SK-N-SH (cell line): Measurements from ENCODE around the gene ABHD15. TPM values are rescaled to one million over a fixed set of nuclear protein-coding genes. Genes with fewer than 3 reads are reported as not detected.

ENCODE experiments used
- CTCF ChIA-PET: fragments of 300-600, 350-600 bp; formaldehyde crosslinking; extraction: SDS; loops from one replicate; lab custom pipeline; 2021; lab: Yijun Ruan, JAX
- POLR2A ChIA-PET: fragments of 350-600 bp; sonication (Branson Sonifier 250); formaldehyde crosslinking; extraction: SDS; loops from one replicate; lab custom pipeline; 2020; ENCODE audit warnings: antibody characterized with exemption, inconsistent platforms; lab: Yijun Ruan, JAX
- DNase-seq: peaks from one replicate; pipeline ENCODE4 v3.0.0; 2012
- H2AFZ ChIP-seq: fragments of 200-600 bp; sonication (generic); 2 replicates; pipeline ENCODE4 v1.8.1; 2016; ENCODE audit warnings: antibody characterized with exemption, mild to moderate bottlenecking, low read depth
- H3F3A ChIP-seq: fragments of 200-600 bp; sonication (generic); replicated peaks from 2 replicates; pipeline ENCODE3; 2016; ENCODE audit warnings: antibody characterized with exemption, mild to moderate bottlenecking; ENCODE audit not compliant: insufficient read depth
- H3K27ac ChIP-seq, 2 experiments: fragments of 200-500 bp in 1 of 2; fragments of 200-600 bp in 1 of 2; sonication (Bioruptor generic) in 1 of 2; sonication (generic), shearing (Covaris generic) in 1 of 2; 2 replicates each; pipeline versions ENCODE4 v1.5.1 to v1.6.1; 2014 to 2016; ENCODE audit warnings: low read depth in 2 of 2, inconsistent platforms in 1 of 2, low read length in 1 of 2, mild to moderate bottlenecking in 1 of 2, mixed read lengths in 1 of 2
- H3K27me3 ChIP-seq: fragments of 200-600 bp; sonication (generic), shearing (Covaris generic); 2 replicates; pipeline ENCODE4 v1.6.1; 2016; ENCODE audit warnings: mixed run types; ENCODE audit not compliant: insufficient read depth
- H3K36me3 ChIP-seq, 2 experiments: fragments of 200-500 bp in 1 of 2; fragments of 200-600 bp in 1 of 2; sonication (Bioruptor generic) in 1 of 2; sonication (generic) in 1 of 2; replicated peaks in 1 of 2; 2 replicates each; pipeline versions ENCODE3 to v1.5.1; 2014 to 2016; ENCODE audit warnings: low read length in 1 of 2, mild to moderate bottlenecking in 1 of 2; ENCODE audit not compliant: insufficient read depth in 2 of 2, control insufficient read depth in 1 of 2
- H3K4me1 ChIP-seq, 2 experiments: fragments of 200-500 bp in 1 of 2; fragments of 200-600 bp in 1 of 2; sonication (Bioruptor generic) in 1 of 2; sonication (generic), shearing (Covaris generic) in 1 of 2; 2 replicates each; pipeline versions ENCODE4 v1.5.1 to v1.6.1; 2014 to 2016; ENCODE audit warnings: low read depth in 1 of 2, low read length in 1 of 2, mixed run types in 1 of 2; ENCODE audit not compliant: insufficient read depth in 2 of 2, control insufficient read depth in 1 of 2
- H3K4me2 ChIP-seq: fragments of 200-600 bp; sonication (generic), shearing (Covaris generic); 2 replicates; pipeline ENCODE4 v1.6.1; 2017; ENCODE audit warnings: mixed run types
- H3K4me3 ChIP-seq, 2 experiments: fragments of 200-500 bp in 1 of 2; fragments of 200-600 bp in 1 of 2; sonication (Bioruptor generic) in 1 of 2; sonication (generic), shearing (Covaris generic) in 1 of 2; 2 replicates each; pipeline versions ENCODE4 v1.5.1 to v1.8.1; 2014 to 2016; ENCODE audit warnings: low read depth in 2 of 2, inconsistent platforms in 1 of 2, low read length in 1 of 2, mild to moderate bottlenecking in 1 of 2, mixed read lengths in 1 of 2, moderate library complexity in 1 of 2
- H3K79me2 ChIP-seq: fragments of 200-600 bp; sonication (generic); 2 replicates; pipeline ENCODE4 v1.8.1; 2017; ENCODE audit warnings: mild to moderate bottlenecking; ENCODE audit not compliant: insufficient read depth
- H3K9ac ChIP-seq: fragments of 200-600 bp; sonication (generic); 2 replicates; pipeline ENCODE4 v1.6.1; 2017; ENCODE audit warnings: mixed run types
- H3K9me2 ChIP-seq: fragments of 200-600 bp; sonication (generic); 2 replicates; pipeline ENCODE4 v1.6.1; 2017; ENCODE audit warnings: mixed run types
- H3K9me3 ChIP-seq: fragments of 200-600 bp; sonication (generic); 2 replicates; pipeline ENCODE4 v1.6.1; 2017; ENCODE audit warnings: mixed run types, mild to moderate bottlenecking, moderate library complexity
- H4K20me1 ChIP-seq: fragments of 200-600 bp; sonication (generic); 2 replicates; pipeline ENCODE4 v1.6.1; 2017; ENCODE audit warnings: mild to moderate bottlenecking, mixed run types; ENCODE audit not compliant: insufficient read depth
- CHD2 ChIP-seq: fragments of 150-350 bp; IDR thresholded peaks from 2 replicates; pipeline ENCODE4 v1.6.1; 2018; ENCODE audit warnings: low read length; ENCODE audit not compliant: partially characterized antibody
- CTCF ChIP-seq: fragments of 200-600 bp; sonication (generic); IDR thresholded peaks from 2 replicates; pipeline ENCODE4 v1.6.1; 2017; ENCODE audit warnings: antibody characterized with exemption, mild to moderate bottlenecking, moderate library complexity
- ELF1 ChIP-seq: IDR thresholded peaks from 2 replicates; pipeline ENCODE4 v1.4.0; 2012
- EP300 ChIP-seq, 2 experiments: IDR thresholded peaks; 2 replicates each; pipeline versions ENCODE4 v1.4.0 to v1.6.1; 2012; ENCODE audit warnings: borderline replicate concordance in 1 of 2, low read depth in 1 of 2, low read length in 1 of 2
- EZH2phosphoT487 ChIP-seq: fragments of 200-600 bp; sonication (generic); IDR thresholded peaks from 2 replicates; pipeline ENCODE4 v1.6.1; 2017; ENCODE audit warnings: low read depth, mixed run types, mild to moderate bottlenecking, antibody characterized with exemption, moderate library complexity, borderline replicate concordance
- FOSL2 ChIP-seq: IDR thresholded peaks from 2 replicates; pipeline ENCODE4 v1.4.0; 2012; ENCODE audit warnings: low read depth, mild to moderate bottlenecking, moderate library complexity, borderline replicate concordance
- FOXJ3 ChIP-seq: sonication (generic); formaldehyde crosslinking; IDR thresholded peaks from 2 replicates; pipeline ENCODE4 v1.5.1; 2020; ENCODE audit warnings: mild to moderate bottlenecking, missing genetic modification reagents
- FOXM1 ChIP-seq: IDR thresholded peaks from 2 replicates; pipeline ENCODE4 v1.4.0; 2012; ENCODE audit warnings: low read depth, mild to moderate bottlenecking
- GABPA ChIP-seq: IDR thresholded peaks from 2 replicates; pipeline ENCODE4 v1.4.0; 2012; ENCODE audit warnings: low read depth, mild to moderate bottlenecking
- GATA2 ChIP-seq: sonication (generic); formaldehyde crosslinking; IDR thresholded peaks from 2 replicates; pipeline ENCODE4 v1.5.0; 2020; ENCODE audit warnings: mild to moderate bottlenecking, missing genetic modification reagents
- MEF2A ChIP-seq: IDR thresholded peaks from 2 replicates; pipeline ENCODE4 v1.4.0; 2012; ENCODE audit warnings: low read depth, borderline replicate concordance
- MXI1 ChIP-seq: IDR thresholded peaks from 2 replicates; pipeline ENCODE4 v1.6.1; 2012; ENCODE audit warnings: mild to moderate bottlenecking, low read depth, low read length, improper control_type of control experiment
- NFIC ChIP-seq: IDR thresholded peaks from 2 replicates; pipeline ENCODE4 v1.4.0; 2012; ENCODE audit warnings: borderline replicate concordance
- NRF1 ChIP-seq: IDR thresholded peaks from 2 replicates; pipeline ENCODE4 v1.6.1; 2012; ENCODE audit warnings: low read depth, mild to moderate bottlenecking, low read length
- POLR2AphosphoS5 ChIP-seq: IDR thresholded peaks from 2 replicates; pipeline ENCODE4 v1.6.1; 2012; ENCODE audit warnings: low read depth, low read length
- RAD21 ChIP-seq: IDR thresholded peaks from 2 replicates; pipeline ENCODE4 v1.6.1; 2012; ENCODE audit warnings: mild to moderate bottlenecking, low read length
- RCOR1 ChIP-seq: fragments of 150-350 bp; IDR thresholded peaks from 2 replicates; pipeline ENCODE4 v1.6.1; 2017; ENCODE audit warnings: antibody characterized with exemption, low read length
- RFX5 ChIP-seq: IDR thresholded peaks from 2 replicates; pipeline ENCODE4 v1.6.1; 2012; ENCODE audit warnings: mild to moderate bottlenecking, improper control_type of control experiment, low read length
- RXRA ChIP-seq: IDR thresholded peaks from 2 replicates; pipeline ENCODE4 v1.4.0; 2012; ENCODE audit warnings: low read depth, mild to moderate bottlenecking, borderline replicate concordance
- SIN3A ChIP-seq: IDR thresholded peaks from 2 replicates; pipeline ENCODE4 v1.6.1; 2012; ENCODE audit warnings: low read depth, mild to moderate bottlenecking, low read length, moderate library complexity, borderline replicate concordance
- SMC3 ChIP-seq: IDR thresholded peaks from 2 replicates; pipeline ENCODE4 v1.6.1; 2012; ENCODE audit warnings: low read depth, low read length, improper control_type of control experiment
- TAF1 ChIP-seq: IDR thresholded peaks from 2 replicates; pipeline ENCODE4 v1.6.1; 2012; ENCODE audit warnings: low read depth, mild to moderate bottlenecking, low read length, moderate library complexity, borderline replicate concordance
- TCF12 ChIP-seq: IDR thresholded peaks from 2 replicates; pipeline ENCODE4 v1.4.0; 2012
- TEAD4 ChIP-seq: IDR thresholded peaks from 2 replicates; pipeline ENCODE4 v1.4.0; 2012; ENCODE audit warnings: mild to moderate bottlenecking, borderline replicate concordance; ENCODE audit not compliant: insufficient read depth
- USF1 ChIP-seq: IDR thresholded peaks from 2 replicates; pipeline ENCODE4 v1.4.0; 2012; ENCODE audit warnings: low read depth, borderline replicate concordance
- YY1 ChIP-seq: IDR thresholded peaks from 2 replicates; pipeline ENCODE4 v1.4.0; 2012; ENCODE audit warnings: low read depth, mild to moderate bottlenecking
- WGBS: methylation state at CpG from one replicate; pipeline ENCODE4 v1.1.6; 2017; ENCODE audit warnings: low lambda C conversion rate; 5-methylcytosine and 5-hydroxymethylcytosine counted together
- polyA plus RNA-seq, 3 experiments: library from polyadenylated mRNA; depleted of rRNA; stranded (reverse); fragments of >200 nt; gene quantifications; 2 replicates each; pipeline ENCODE4 v1.2.3, GENCODE V29; 2012
- TF ChIP-seq, protein P1 (sequence below): fragments of 150-350 bp; IDR thresholded peaks from 2 replicates; pipeline ENCODE4 v1.6.1; 2017; ENCODE audit warnings: antibody characterized with exemption, low read length, low read depth, borderline replicate concordance
- TF ChIP-seq, protein P2 (sequence below): IDR thresholded peaks from 2 replicates; pipeline ENCODE4 v1.4.0; 2012; ENCODE audit warnings: low read depth
- TF ChIP-seq, protein P3 (sequence below): IDR thresholded peaks from 2 replicates; pipeline ENCODE4; 2012

ABHD15 gene
- polyA plus RNA-seq, 1 of the 3 experiments (the other 2 are of a cell fraction), result 7.0 TPM

DNA sequence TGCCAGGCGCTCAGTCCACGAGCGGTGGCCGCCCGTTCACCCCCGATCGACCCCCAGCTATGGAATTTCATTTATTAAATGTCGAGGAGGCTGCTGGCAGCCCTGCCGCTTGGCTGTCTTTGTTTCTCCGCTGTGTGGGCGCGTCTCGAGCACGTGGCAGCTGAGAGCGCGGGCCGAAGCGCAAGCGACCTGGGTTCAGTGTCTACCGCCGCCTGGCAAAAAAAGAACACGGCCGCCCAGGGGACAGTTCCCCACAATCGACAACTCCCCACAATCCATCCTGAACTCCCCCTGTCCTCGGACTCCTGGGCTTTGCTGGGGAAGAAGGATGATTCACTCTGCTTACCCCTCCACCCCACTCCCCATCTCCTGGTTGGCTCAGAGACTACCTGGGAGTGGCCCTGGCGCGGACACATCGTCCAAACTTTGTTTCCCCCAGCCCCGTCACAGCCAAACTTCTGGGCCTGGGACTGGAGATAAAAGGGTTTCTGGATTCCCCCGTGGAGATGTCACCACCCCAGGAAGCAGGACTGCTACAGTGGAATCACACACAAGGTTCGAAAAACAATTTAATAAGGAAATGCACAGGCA, 24.4 kb upstream of the ABHD15 start:
- Histone ChIP-seq H3K27ac (peak overlapping the region; percentile 64 to 91), H3K9me2 (no peaks in the 10 kb centered on the region), H3K4me3 (peak overlapping the region; percentile 56 to 91), H3F3A (peaks cover 29% of the 10 kb centered on the region), H3K9me3 (no peaks in the 10 kb centered on the region), H2AFZ (peak overlapping the region; percentile 84; the same call in 1 of the 2 replicates), H3K36me3 (no peaks in the 10 kb centered on the region), H3K4me1 (peaks cover 41 to 68% of the 10 kb centered on the region in 2 experiments), H3K4me2 (peak overlapping the region; percentile 95), H3K9ac (peak overlapping the region; percentile 41; the same call in 1 of the 2 replicates), H4K20me1 (peaks cover 30% of the 10 kb centered on the region), H3K79me2 (peaks cover 43% of the 10 kb centered on the region), H3K27me3 (no peaks in the 10 kb centered on the region)
- POLR2A ChIA-PET, result interaction anchor here (0.8 to 1.8 kb wide), 7 partner anchors 9 to 153 kb away, joined by 3 to 4 read pairs (median 3); no protein-coding TSS in a partner anchor
- peak; percentile 75 for DNase-seq
- WGBS, result under 1% methylated on average over 23 of the region's 31 CpGs
- CTCF ChIA-PET, result interaction anchor here (0.6 to 5.0 kb wide), 30 partner anchors 9 to 883 kb away, joined by 3 to 123 read pairs (median 4); partner anchors contain the start of genes ABHD15, CORO6, SSH2 and TP53I13
- TF ChIP-seq ELF1 (no peak), TAF1 (0 out of 2 replicates have a peak, but pooled peaks have one; percentile 8), GABPA (no peak), RXRA (no peak), RAD21 (no peak), USF1 (no peak; the same call in 1 of the 2 replicates), NFIC (peak; percentile 15; the same call in 1 of the 2 replicates), FOXJ3 (no peak), FOSL2 (peak; percentile 46; the same call in 1 of the 2 replicates), TEAD4 (0 out of 2 replicates have a peak, but pooled peaks have one; percentile 2), CHD2 (no peak), EZH2phosphoT487 (no peak), CTCF (no peak), TCF12 (peak; percentile 2), NRF1 (no peak), MEF2A (no peak), POLR2AphosphoS5 (no peak; the same call in 1 of the 2 replicates), MXI1 (peak; percentile 90), SIN3A (no peak), GATA2 (no peak), EP300 (IDR thresholded peaks at IDR 0.05; ENCODE audit: borderline replicate concordance in 1 of 2, low read depth in 1 of 2, low read length in 1 of 2) (no peak), YY1 (no peak), FOXM1 (0 out of 2 replicates have a peak, but pooled peaks have one; percentile 28), RFX5 (no peak), RCOR1 (no peak), SMC3 (no peak)
- TF ChIP-seq, protein P1, sequence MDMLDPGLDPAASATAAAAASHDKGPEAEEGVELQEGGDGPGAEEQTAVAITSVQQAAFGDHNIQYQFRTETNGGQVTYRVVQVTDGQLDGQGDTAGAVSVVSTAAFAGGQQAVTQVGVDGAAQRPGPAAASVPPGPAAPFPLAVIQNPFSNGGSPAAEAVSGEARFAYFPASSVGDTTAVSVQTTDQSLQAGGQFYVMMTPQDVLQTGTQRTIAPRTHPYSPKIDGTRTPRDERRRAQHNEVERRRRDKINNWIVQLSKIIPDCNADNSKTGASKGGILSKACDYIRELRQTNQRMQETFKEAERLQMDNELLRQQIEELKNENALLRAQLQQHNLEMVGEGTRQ, result no peak
- TF ChIP-seq, protein P2, sequence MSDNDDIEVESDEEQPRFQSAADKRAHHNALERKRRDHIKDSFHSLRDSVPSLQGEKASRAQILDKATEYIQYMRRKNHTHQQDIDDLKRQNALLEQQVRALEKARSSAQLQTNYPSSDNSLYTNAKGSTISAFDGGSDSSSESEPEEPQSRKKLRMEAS, result peak; percentile 98
- TF ChIP-seq, protein P3, sequence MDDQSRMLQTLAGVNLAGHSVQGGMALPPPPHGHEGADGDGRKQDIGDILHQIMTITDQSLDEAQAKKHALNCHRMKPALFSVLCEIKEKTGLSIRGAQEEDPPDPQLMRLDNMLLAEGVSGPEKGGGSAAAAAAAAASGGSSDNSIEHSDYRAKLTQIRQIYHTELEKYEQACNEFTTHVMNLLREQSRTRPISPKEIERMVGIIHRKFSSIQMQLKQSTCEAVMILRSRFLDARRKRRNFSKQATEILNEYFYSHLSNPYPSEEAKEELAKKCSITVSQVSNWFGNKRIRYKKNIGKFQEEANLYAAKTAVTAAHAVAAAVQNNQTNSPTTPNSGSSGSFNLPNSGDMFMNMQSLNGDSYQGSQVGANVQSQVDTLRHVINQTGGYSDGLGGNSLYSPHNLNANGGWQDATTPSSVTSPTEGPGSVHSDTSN, result no peak
